Measurements from ENCODE around the gene IL13. TPM values are rescaled to one million over a fixed set of nuclear protein-coding genes. Genes with fewer than 3 reads are reported as not detected.

Gene IL13
- total RNA-seq, 1 donor from 2014 or later = not detected

GRCh38 chr5:132669455-132669820 is 11.5 kb downstream of the IL13 start:
- no peaks in the 10 kb centered on the region for H3K36me3 ChIP-seq
- no peak overlapping the region for H3K4me3 ChIP-seq
- H3K27me3 ChIP-seq (ENCODE audit: low read depth) = peaks cover 34% of the 10 kb centered on the region
- H3K27ac ChIP-seq (replicated peaks) = no peak overlapping the region
- TF ChIP-seq CTCF (IDR thresholded peaks at IDR 0.05; ENCODE audit: borderline replicate concordance) = no peak
- intact Hi-C loops (cut with micrococcal nuclease) = no loop called here
- H3K9me3 ChIP-seq (replicated peaks) = no peaks in the 10 kb centered on the region
- DNase-seq = no peak
- H3K4me1 ChIP-seq = no peaks in the 10 kb centered on the region

- H3K4me3 ChIP-seq = no peak overlapping the region
- no peaks in the 10 kb centered on the region for H3K36me3 ChIP-seq
- H3K9me3 ChIP-seq (replicated peaks) = no peaks in the 10 kb centered on the region
- no peaks in the 10 kb centered on the region for H3K4me1 ChIP-seq
- intact Hi-C loops (cut with micrococcal nuclease) = no loop called here
- no peak overlapping the region for H3K27ac ChIP-seq (replicated peaks)
- H3K27me3 ChIP-seq (ENCODE audit: low read depth) = peaks cover 33% of the 10 kb centered on the region
- no peak for TF ChIP-seq CTCF (IDR thresholded peaks at IDR 0.05; ENCODE audit: borderline replicate concordance)
- DNase-seq = no peak
Measured at GRCh38 chr5:132669966-132670882, 12.3 kb downstream of the IL13 start.

GRCh38 chr5:132671000-132671399 is 13.0 kb downstream of the IL13 start:
- H3K4me3 ChIP-seq = no peak overlapping the region
- H3K36me3 ChIP-seq = no peaks in the 10 kb centered on the region
- H3K9me3 ChIP-seq (replicated peaks) = no peaks in the 10 kb centered on the region
- no peak for TF ChIP-seq CTCF (IDR thresholded peaks at IDR 0.05; ENCODE audit: borderline replicate concordance)
- H3K27ac ChIP-seq (replicated peaks) = no peak overlapping the region
- no peak for DNase-seq
- intact Hi-C loops (cut with micrococcal nuclease) = no loop called here
- H3K4me1 ChIP-seq = no peaks in the 10 kb centered on the region
- H3K27me3 ChIP-seq (ENCODE audit: low read depth) = peaks cover 25% of the 10 kb centered on the region

GRCh38 chr5:132673488-132673887 is 15.5 kb downstream of the IL13 start:
- no peak for DNase-seq
- H3K36me3 ChIP-seq = no peaks in the 10 kb centered on the region
- H3K27me3 ChIP-seq (ENCODE audit: low read depth) = peaks cover 5% of the 10 kb centered on the region
- no peaks in the 10 kb centered on the region for H3K4me1 ChIP-seq
- no peaks in the 10 kb centered on the region for H3K9me3 ChIP-seq (replicated peaks)
- H3K4me3 ChIP-seq = no peak overlapping the region
- H3K27ac ChIP-seq (replicated peaks) = no peak overlapping the region
- intact Hi-C loops (cut with micrococcal nuclease) = no loop called here
- TF ChIP-seq CTCF (IDR thresholded peaks at IDR 0.05; ENCODE audit: borderline replicate concordance) = no peak

GRCh38 chr5:132673939-132674630 is 16.1 kb downstream of the IL13 start, which contains the start of gene IL4:
Gene IL4, plus strand, starts transcription at chr5:132673989. Its CDS starts 62 bp downstream, at chr5:132674051.
- no peak within 1 kb of the TSS for H3K4me3 ChIP-seq
- peaks cover 5% of the 10 kb centered on the region for H3K27me3 ChIP-seq (ENCODE audit: low read depth)
- intact Hi-C loops (cut with micrococcal nuclease) = no loop called here
- no peak within 1 kb of the TSS for H3K27ac ChIP-seq (replicated peaks)
- no peaks in the 10 kb centered on the region for H3K4me1 ChIP-seq
- no peak for DNase-seq
- no peaks in the 10 kb centered on the region for H3K36me3 ChIP-seq
- TF ChIP-seq CTCF (IDR thresholded peaks at IDR 0.05; ENCODE audit: borderline replicate concordance) = no peak
- no peaks in the 10 kb centered on the region for H3K9me3 ChIP-seq (replicated peaks)

Data from left ventricle myocardium inferior (tissue), 1 donor.